ENCODE measurements around the gene TUBGCP2.

The TUBGCP2 gene

GRCh38 chr10:133350283-133350949, 41.7 kb upstream of the TUBGCP2 start:
- Mint-ChIP-seq H3K4me3 (no peak overlapping the region), H3K4me1 (peaks cover 9% of the 10 kb centered on the region), H3K36me3 (no peaks in the 10 kb centered on the region), H3K9me3 (peaks cover 2% of the 10 kb centered on the region), H3K27ac (no peak overlapping the region), H3K27me3 (peaks cover 15% of the 10 kb centered on the region)
- DNase-seq (ENCODE audit: low spot score in 2 of 2): no peak
- ATAC-seq (ENCODE audit: low read depth): no peak

- Mint-ChIP-seq H3K27me3 (peaks cover 18% of the 10 kb centered on the region), H3K27ac (no peak overlapping the region), H3K9me3 (peaks cover 2% of the 10 kb centered on the region), H3K36me3 (no peaks in the 10 kb centered on the region), H3K4me1 (peaks cover 9% of the 10 kb centered on the region), H3K4me3 (no peak overlapping the region)
- ATAC-seq (ENCODE audit: low read depth) (no peak), DNase-seq (ENCODE audit: low spot score in 2 of 2) (no peak)
Measured at GRCh38 chr10:133349577-133350011, 40.9 kb upstream of the TUBGCP2 start.

- Mint-ChIP-seq H3K36me3 (no peaks in the 10 kb centered on the region), H3K4me3 (no peak overlapping the region), H3K9me3 (peaks cover 2% of the 10 kb centered on the region), H3K4me1 (peaks cover 9% of the 10 kb centered on the region), H3K27me3 (peaks cover 19% of the 10 kb centered on the region), H3K27ac (peak overlapping the region; percentile 1)
- ATAC-seq (ENCODE audit: low read depth) (no peak), DNase-seq (ENCODE audit: low spot score in 2 of 2) (no peak)
Measured at GRCh38 chr10:133349160-133349568, 40.5 kb upstream of the TUBGCP2 start.

GRCh38 chr10:133347710-133348517, 39.2 kb upstream of the TUBGCP2 start:
- DNase-seq (ENCODE audit: low spot score in 2 of 2) (no peak), ATAC-seq (ENCODE audit: low read depth) (no peak)
- Mint-ChIP-seq H3K9me3 (peaks cover 2% of the 10 kb centered on the region), H3K4me3 (no peak overlapping the region), H3K4me1 (peaks cover 9% of the 10 kb centered on the region), H3K27ac (no peak overlapping the region), H3K27me3 (peaks cover 19% of the 10 kb centered on the region), H3K36me3 (no peaks in the 10 kb centered on the region)

- ATAC-seq (ENCODE audit: low read depth): no peak
Measured at GRCh38 chr10:133346413-133346812, 37.7 kb upstream of the TUBGCP2 start.

GRCh38 chr10:133344236-133344635, 35.6 kb upstream of the TUBGCP2 start:
- peaks cover 2% of the 10 kb centered on the region for H3K9me3 Mint-ChIP-seq

More at GRCh38 chr10:133346413-133346812, 37.7 kb upstream of the TUBGCP2 start:
- H3K4me3 Mint-ChIP-seq: no peak overlapping the region
- H3K27ac Mint-ChIP-seq: no peak overlapping the region
- H3K36me3 Mint-ChIP-seq: no peaks in the 10 kb centered on the region
- H3K4me1 Mint-ChIP-seq: peaks cover 9% of the 10 kb centered on the region
- H3K9me3 Mint-ChIP-seq: peaks cover 2% of the 10 kb centered on the region
- H3K27me3 Mint-ChIP-seq: peaks cover 25% of the 10 kb centered on the region
- DNase-seq (ENCODE audit: low spot score in 2 of 2): no peak

GRCh38 chr10:133343558-133343957, 34.9 kb upstream of the TUBGCP2 start:
- H3K4me3 Mint-ChIP-seq: no peak overlapping the region
- H3K9me3 Mint-ChIP-seq: no peaks in the 10 kb centered on the region
- peaks cover 19% of the 10 kb centered on the region for H3K27me3 Mint-ChIP-seq
- no peaks in the 10 kb centered on the region for H3K36me3 Mint-ChIP-seq
- H3K4me1 Mint-ChIP-seq: peaks cover 3% of the 10 kb centered on the region
- ATAC-seq (ENCODE audit: low read depth): no peak
- H3K27ac Mint-ChIP-seq: no peak overlapping the region
- DNase-seq (ENCODE audit: low spot score in 2 of 2): no peak

More at GRCh38 chr10:133344236-133344635, 35.6 kb upstream of the TUBGCP2 start:
- H3K4me3 Mint-ChIP-seq: no peak overlapping the region
- DNase-seq (ENCODE audit: low spot score in 2 of 2) (no peak), ATAC-seq (ENCODE audit: low read depth) (no peak)
- H3K36me3 Mint-ChIP-seq: no peaks in the 10 kb centered on the region
- peaks cover 7% of the 10 kb centered on the region for H3K4me1 Mint-ChIP-seq
- no peak overlapping the region for H3K27ac Mint-ChIP-seq
- peaks cover 23% of the 10 kb centered on the region for H3K27me3 Mint-ChIP-seq

- peaks cover 3% of the 10 kb centered on the region for H3K4me1 Mint-ChIP-seq
Measured at GRCh38 chr10:133342942-133343341, 34.3 kb upstream of the TUBGCP2 start.

GRCh38 chr10:133341983-133342382, 33.3 kb upstream of the TUBGCP2 start:
- no peak overlapping the region for H3K4me3 Mint-ChIP-seq
- peaks cover 19% of the 10 kb centered on the region for H3K27me3 Mint-ChIP-seq
- no peaks in the 10 kb centered on the region for H3K36me3 Mint-ChIP-seq
- no peak for DNase-seq (ENCODE audit: low spot score in 2 of 2)
- ATAC-seq (ENCODE audit: low read depth): no peak
- no peak overlapping the region for H3K27ac Mint-ChIP-seq
- H3K4me1 Mint-ChIP-seq: peaks cover 3% of the 10 kb centered on the region
- no peaks in the 10 kb centered on the region for H3K9me3 Mint-ChIP-seq

More at GRCh38 chr10:133342942-133343341, 34.3 kb upstream of the TUBGCP2 start:
- H3K36me3 Mint-ChIP-seq: no peaks in the 10 kb centered on the region
- no peak overlapping the region for H3K27ac Mint-ChIP-seq
- DNase-seq (ENCODE audit: low spot score in 2 of 2) (no peak), ATAC-seq (ENCODE audit: low read depth) (no peak)
- peaks cover 19% of the 10 kb centered on the region for H3K27me3 Mint-ChIP-seq
- H3K4me3 Mint-ChIP-seq: no peak overlapping the region
- no peaks in the 10 kb centered on the region for H3K9me3 Mint-ChIP-seq

GRCh38 chr10:133339708-133340380, 31.2 kb upstream of the TUBGCP2 start:
- no peak for DNase-seq (ENCODE audit: low spot score in 2 of 2)
- no peaks in the 10 kb centered on the region for H3K9me3 Mint-ChIP-seq
- H3K27me3 Mint-ChIP-seq: peaks cover 8% of the 10 kb centered on the region
- no peak overlapping the region for H3K27ac Mint-ChIP-seq
- ATAC-seq (ENCODE audit: low read depth): no peak
- peaks cover 3% of the 10 kb centered on the region for H3K4me1 Mint-ChIP-seq
- no peak overlapping the region for H3K4me3 Mint-ChIP-seq
- H3K36me3 Mint-ChIP-seq: no peaks in the 10 kb centered on the region

GRCh38 chr10:133338080-133339071, 29.7 kb upstream of the TUBGCP2 start:
- Mint-ChIP-seq H3K27me3 (peaks cover 9% of the 10 kb centered on the region), H3K9me3 (peaks cover 2% of the 10 kb centered on the region), H3K36me3 (no peaks in the 10 kb centered on the region), H3K4me1 (peaks cover 4% of the 10 kb centered on the region), H3K27ac (no peak overlapping the region), H3K4me3 (no peak overlapping the region)
- no peak for DNase-seq (ENCODE audit: low spot score in 2 of 2)
- ATAC-seq (ENCODE audit: low read depth): no peak

- H3K36me3 Mint-ChIP-seq: no peaks in the 10 kb centered on the region
- H3K27me3 Mint-ChIP-seq: peaks cover 18% of the 10 kb centered on the region
- DNase-seq (ENCODE audit: low spot score in 2 of 2): no peak
- peaks cover 3% of the 10 kb centered on the region for H3K9me3 Mint-ChIP-seq
- no peak for ATAC-seq (ENCODE audit: low read depth)
- H3K27ac Mint-ChIP-seq: no peak overlapping the region
- H3K4me3 Mint-ChIP-seq: no peak overlapping the region
- peaks cover 4% of the 10 kb centered on the region for H3K4me1 Mint-ChIP-seq
Measured at GRCh38 chr10:133337370-133337725, 28.7 kb upstream of the TUBGCP2 start.

Data from memory B cell (primary cell).